Psoas muscle (tissue), 8 donors: Measurements from ENCODE around the gene BBX. TPM values are rescaled to one million over a fixed set of nuclear protein-coding genes. Genes with fewer than 3 reads are reported as not detected.
A peak's percentile ranks its signal among the peaks of the same experiment; 100 is the strongest.

ENCODE experiments used
- ATAC-seq, 4 donors: fragments of 200-7000 bp; cut with Tn5 transposase; one replicate each; pipeline ENCODE4 v1.9.1; 2020; ENCODE audit warnings: moderate library complexity in 3 of 4, mild to moderate bottlenecking in 2 of 4
- DNase-seq, 2 donors: peaks; one replicate each; pipeline ENCODE4 v3.0.0-alpha.2; 2020
- H3K27ac ChIP-seq: fragments of 200-600 bp; one replicate; pipeline ENCODE4 v1.8.0; 2022
- H3K27me3 ChIP-seq, 3 donors: fragments of 200-600 bp in 1 of 3; one replicate each; pipeline versions ENCODE4 v1.6.1 to v1.8.0; 2013 to 2022; ENCODE audit warnings: low read length in 2 of 3, mild to moderate bottlenecking in 2 of 3, moderate library complexity in 1 of 3; ENCODE audit not compliant: insufficient read depth in 3 of 3
- H3K36me3 ChIP-seq, 2 donors: fragments of 200-600 bp in 1 of 2; one replicate each; pipeline versions ENCODE4 v1.6.1 to v1.8.0; 2013 to 2022; ENCODE audit warnings: low read depth in 1 of 2, mild to moderate bottlenecking in 1 of 2, moderate library complexity in 1 of 2; ENCODE audit not compliant: insufficient read depth in 1 of 2
- H3K4me1 ChIP-seq: fragments of 200-600 bp; one replicate; pipeline ENCODE4 v1.8.0; 2022
- H3K4me3 ChIP-seq: fragments of 200-600 bp; one replicate; pipeline ENCODE4 v1.8.0; 2022; ENCODE audit warnings: mild to moderate bottlenecking
- H3K9me3 ChIP-seq: fragments of 200-600 bp; one replicate; pipeline ENCODE4 v1.8.0; 2022
- WGBS, 3 donors: extraction: QIAGEN DNeasy Blood & Tissue Kit; methylation state at CpG; one replicate each; pipeline versions ENCODE4 v1.1.6 to v1.1.7; 2013; 5-methylcytosine and 5-hydroxymethylcytosine counted together
- intact Hi-C, 2 donors: fragments of 100-400 bp; cut with DNase I; formaldehyde crosslinking; loops; one replicate each; pipeline versions ENCODE4 v1.11.0 to v1.14.2; 2022
- polyA plus RNA-seq, 3 donors: library from polyadenylated mRNA; stranded (reverse); fragments of 200-250 nt; gene quantifications; one replicate each; pipeline ENCODE4 v1.2.3, GENCODE V29; 2013
- total RNA-seq, 4 donors: library from RNA; stranded (reverse); fragmentation: NEBNext Ultra II Directional in 2 of 4; extraction: Animal tissue kit (Norgen Biotek cat#: 25700) in 2 of 4; gene quantifications; one replicate each; pipeline versions ENCODE4 v1.2.1 to v1.2.4, GENCODE V29; 2021 to 2023
- TF ChIP-seq, protein P1 (sequence below): fragments of 200-600 bp; IDR thresholded peaks from one replicate; pipeline ENCODE4 v1.8.0; 2022; ENCODE audit warnings: antibody characterized with exemption
- donor health status: healthy with polysubstance abuse.
- donor health status: DM: no; HTN: no; CAD: no; lungs with moderate emphysema.
- donor health status: Bipolar disorder and iron deficiency.
- donor health status: healthy.
- donor health status: DM: yes; HTN: yes; CAD: no.
- donor health status: DM: no; HTN: no; CAD: no.
- donor health status: DM: no; HTN: no; CAD: no.
- donor health status: DM: yes; HTN: yes; CAD: no.

The BBX gene
- total and polyA plus RNA-seq, 7 donors = 2.2 to 30.4 (median 16.2) TPM

DNA sequence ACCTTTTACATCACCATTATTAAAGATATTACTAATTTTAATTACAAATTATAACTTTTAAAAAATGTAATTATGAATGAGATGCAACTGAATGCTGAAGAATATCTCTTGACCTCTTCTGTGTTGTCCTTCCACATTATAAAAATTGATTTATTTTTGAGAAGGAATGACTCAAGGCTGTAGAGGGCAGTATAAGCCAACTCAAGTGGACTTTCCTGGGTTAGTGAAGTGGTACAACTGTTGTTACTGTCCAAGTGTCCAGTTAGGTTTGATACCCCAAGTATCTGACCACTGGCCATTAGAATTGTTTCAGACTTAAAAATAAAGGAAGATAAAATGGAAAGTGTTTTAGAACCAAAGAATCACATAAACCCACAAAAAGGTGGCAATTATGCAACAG lies 51.9 kb downstream of the BBX start:
- H3K4me1 ChIP-seq = no peaks in the 10 kb centered on the region
- DNase-seq (no peak), ATAC-seq (peak; percentile 53 to 90 (median 78))
- H3K9me3 ChIP-seq = no peaks in the 10 kb centered on the region
- H3K27me3 ChIP-seq = no peaks in the 10 kb centered on the region
- no peak overlapping the region for H3K4me3 ChIP-seq
- no peaks in the 10 kb centered on the region for H3K36me3 ChIP-seq
- intact Hi-C loops = loop anchor here (5.0 to 10.0 kb wide), 2 partner anchors 168 to 350 kb away; no protein-coding TSS in a partner anchor
- no peak overlapping the region for H3K27ac ChIP-seq
- TF ChIP-seq, protein P1, sequence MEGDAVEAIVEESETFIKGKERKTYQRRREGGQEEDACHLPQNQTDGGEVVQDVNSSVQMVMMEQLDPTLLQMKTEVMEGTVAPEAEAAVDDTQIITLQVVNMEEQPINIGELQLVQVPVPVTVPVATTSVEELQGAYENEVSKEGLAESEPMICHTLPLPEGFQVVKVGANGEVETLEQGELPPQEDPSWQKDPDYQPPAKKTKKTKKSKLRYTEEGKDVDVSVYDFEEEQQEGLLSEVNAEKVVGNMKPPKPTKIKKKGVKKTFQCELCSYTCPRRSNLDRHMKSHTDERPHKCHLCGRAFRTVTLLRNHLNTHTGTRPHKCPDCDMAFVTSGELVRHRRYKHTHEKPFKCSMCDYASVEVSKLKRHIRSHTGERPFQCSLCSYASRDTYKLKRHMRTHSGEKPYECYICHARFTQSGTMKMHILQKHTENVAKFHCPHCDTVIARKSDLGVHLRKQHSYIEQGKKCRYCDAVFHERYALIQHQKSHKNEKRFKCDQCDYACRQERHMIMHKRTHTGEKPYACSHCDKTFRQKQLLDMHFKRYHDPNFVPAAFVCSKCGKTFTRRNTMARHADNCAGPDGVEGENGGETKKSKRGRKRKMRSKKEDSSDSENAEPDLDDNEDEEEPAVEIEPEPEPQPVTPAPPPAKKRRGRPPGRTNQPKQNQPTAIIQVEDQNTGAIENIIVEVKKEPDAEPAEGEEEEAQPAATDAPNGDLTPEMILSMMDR = peak; percentile 62

DNA sequence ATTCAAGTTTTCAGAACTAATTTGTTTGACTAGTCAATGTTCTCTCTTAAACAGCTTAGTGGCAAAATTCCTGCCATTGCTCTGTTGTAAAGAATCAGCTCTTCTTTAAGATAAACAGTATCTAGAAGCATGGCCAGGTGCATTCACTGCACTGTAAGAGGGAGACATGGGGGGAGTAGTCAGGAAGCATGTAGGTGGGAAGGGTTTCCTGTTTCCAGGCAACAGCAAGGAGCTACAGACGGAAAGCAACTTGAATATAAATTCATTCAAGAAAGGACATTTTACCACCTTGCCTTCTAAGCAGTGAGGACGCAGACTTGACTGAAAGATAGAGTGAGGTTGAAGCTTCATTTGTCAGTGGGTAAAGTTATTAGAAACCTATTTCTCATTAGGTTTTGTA lies 55.3 kb downstream of the BBX start:
- TF ChIP-seq, protein P1 = no peak
- no peaks in the 10 kb centered on the region for H3K27me3 ChIP-seq
- intact Hi-C loops = loop anchor here in 1 of 2 donors (5.0 to 10.0 kb wide), 2 partner anchors 164 to 347 kb away; no protein-coding TSS in a partner anchor
- H3K36me3 ChIP-seq = no peaks in the 10 kb centered on the region
- H3K4me1 ChIP-seq = no peaks in the 10 kb centered on the region
- DNase-seq (no peak), ATAC-seq (no peak)
- H3K9me3 ChIP-seq = no peaks in the 10 kb centered on the region
- H3K4me3 ChIP-seq = no peak overlapping the region
- no peak overlapping the region for H3K27ac ChIP-seq
- 72 to 81% (median 73%) methylated on average over 2 of the region's 2 CpGs for WGBS, 3 donors

GRCh38 chr3:107578523-107578922 lies 55.8 kb downstream of the BBX start:
- DNase-seq (no peak), ATAC-seq (no peak)
- Histone ChIP-seq H3K36me3 (no peaks in the 10 kb centered on the region), H3K9me3 (no peaks in the 10 kb centered on the region), H3K4me1 (no peaks in the 10 kb centered on the region), H3K27me3 (no peaks in the 10 kb centered on the region), H3K4me3 (no peak overlapping the region), H3K27ac (no peak overlapping the region)
- TF ChIP-seq, protein P1 = no peak
- intact Hi-C loops = loop anchor here in 1 of 2 donors (5.0 to 10.0 kb wide), 2 partner anchors 164 to 346 kb away; no protein-coding TSS in a partner anchor
- WGBS, 3 donors = 86 to 91% (median 90%) methylated on average over 3 of the region's 3 CpGs

GRCh38 chr3:107579371-107579770 lies 56.6 kb downstream of the BBX start:
- Histone ChIP-seq H3K36me3 (no peaks in the 10 kb centered on the region), H3K4me1 (no peaks in the 10 kb centered on the region), H3K9me3 (no peaks in the 10 kb centered on the region), H3K27ac (no peak overlapping the region), H3K4me3 (no peak overlapping the region), H3K27me3 (no peaks in the 10 kb centered on the region)
- WGBS, 3 donors = 78 to 86% (median 86%) methylated on average over 4 of the region's 4 CpGs
- DNase-seq = no peak
- intact Hi-C loops = loop anchor here in 1 of 2 donors (5.0 to 10.0 kb wide), 2 partner anchors 163 to 345 kb away; no protein-coding TSS in a partner anchor
- ATAC-seq = no peak
- TF ChIP-seq, protein P1 = no peak

- DNase-seq (no peak), ATAC-seq (no peak)
- TF ChIP-seq, protein P1 = no peak
- no peak overlapping the region for H3K27ac ChIP-seq
- H3K27me3 ChIP-seq = no peaks in the 10 kb centered on the region
- intact Hi-C loops = no loop called here
- H3K4me3 ChIP-seq = no peak overlapping the region
- H3K4me1 ChIP-seq = peaks cover 4% of the 10 kb centered on the region
- H3K36me3 ChIP-seq = no peaks in the 10 kb centered on the region
- WGBS, 3 donors = 52 to 63% (median 59%) methylated on average over 1 of the region's 1 CpG
- no peaks in the 10 kb centered on the region for H3K9me3 ChIP-seq
Observed at GRCh38 chr3:107581230-107581629, 58.5 kb downstream of the BBX start.
